NCI-H1092 (cell line): Measurements from ENCODE around the gene NID2.

ENCODE experiments used
- DNase-seq: peaks from one replicate; lab custom pipeline; 2025; lab: John Stamatoyannopoulos, UW

Gene NID2, protein sequence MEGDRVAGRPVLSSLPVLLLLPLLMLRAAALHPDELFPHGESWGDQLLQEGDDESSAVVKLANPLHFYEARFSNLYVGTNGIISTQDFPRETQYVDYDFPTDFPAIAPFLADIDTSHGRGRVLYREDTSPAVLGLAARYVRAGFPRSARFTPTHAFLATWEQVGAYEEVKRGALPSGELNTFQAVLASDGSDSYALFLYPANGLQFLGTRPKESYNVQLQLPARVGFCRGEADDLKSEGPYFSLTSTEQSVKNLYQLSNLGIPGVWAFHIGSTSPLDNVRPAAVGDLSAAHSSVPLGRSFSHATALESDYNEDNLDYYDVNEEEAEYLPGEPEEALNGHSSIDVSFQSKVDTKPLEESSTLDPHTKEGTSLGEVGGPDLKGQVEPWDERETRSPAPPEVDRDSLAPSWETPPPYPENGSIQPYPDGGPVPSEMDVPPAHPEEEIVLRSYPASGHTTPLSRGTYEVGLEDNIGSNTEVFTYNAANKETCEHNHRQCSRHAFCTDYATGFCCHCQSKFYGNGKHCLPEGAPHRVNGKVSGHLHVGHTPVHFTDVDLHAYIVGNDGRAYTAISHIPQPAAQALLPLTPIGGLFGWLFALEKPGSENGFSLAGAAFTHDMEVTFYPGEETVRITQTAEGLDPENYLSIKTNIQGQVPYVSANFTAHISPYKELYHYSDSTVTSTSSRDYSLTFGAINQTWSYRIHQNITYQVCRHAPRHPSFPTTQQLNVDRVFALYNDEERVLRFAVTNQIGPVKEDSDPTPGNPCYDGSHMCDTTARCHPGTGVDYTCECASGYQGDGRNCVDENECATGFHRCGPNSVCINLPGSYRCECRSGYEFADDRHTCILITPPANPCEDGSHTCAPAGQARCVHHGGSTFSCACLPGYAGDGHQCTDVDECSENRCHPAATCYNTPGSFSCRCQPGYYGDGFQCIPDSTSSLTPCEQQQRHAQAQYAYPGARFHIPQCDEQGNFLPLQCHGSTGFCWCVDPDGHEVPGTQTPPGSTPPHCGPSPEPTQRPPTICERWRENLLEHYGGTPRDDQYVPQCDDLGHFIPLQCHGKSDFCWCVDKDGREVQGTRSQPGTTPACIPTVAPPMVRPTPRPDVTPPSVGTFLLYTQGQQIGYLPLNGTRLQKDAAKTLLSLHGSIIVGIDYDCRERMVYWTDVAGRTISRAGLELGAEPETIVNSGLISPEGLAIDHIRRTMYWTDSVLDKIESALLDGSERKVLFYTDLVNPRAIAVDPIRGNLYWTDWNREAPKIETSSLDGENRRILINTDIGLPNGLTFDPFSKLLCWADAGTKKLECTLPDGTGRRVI (N-terminal part only)

GRCh38 chr14:52068615-52069306 is at the start of gene NID2:
Gene NID2 (minus strand): TSS chr14:52069059. CDS start chr14:52068994, 65 bp downstream.
- DNase-seq: peak; percentile 42

DNA sequence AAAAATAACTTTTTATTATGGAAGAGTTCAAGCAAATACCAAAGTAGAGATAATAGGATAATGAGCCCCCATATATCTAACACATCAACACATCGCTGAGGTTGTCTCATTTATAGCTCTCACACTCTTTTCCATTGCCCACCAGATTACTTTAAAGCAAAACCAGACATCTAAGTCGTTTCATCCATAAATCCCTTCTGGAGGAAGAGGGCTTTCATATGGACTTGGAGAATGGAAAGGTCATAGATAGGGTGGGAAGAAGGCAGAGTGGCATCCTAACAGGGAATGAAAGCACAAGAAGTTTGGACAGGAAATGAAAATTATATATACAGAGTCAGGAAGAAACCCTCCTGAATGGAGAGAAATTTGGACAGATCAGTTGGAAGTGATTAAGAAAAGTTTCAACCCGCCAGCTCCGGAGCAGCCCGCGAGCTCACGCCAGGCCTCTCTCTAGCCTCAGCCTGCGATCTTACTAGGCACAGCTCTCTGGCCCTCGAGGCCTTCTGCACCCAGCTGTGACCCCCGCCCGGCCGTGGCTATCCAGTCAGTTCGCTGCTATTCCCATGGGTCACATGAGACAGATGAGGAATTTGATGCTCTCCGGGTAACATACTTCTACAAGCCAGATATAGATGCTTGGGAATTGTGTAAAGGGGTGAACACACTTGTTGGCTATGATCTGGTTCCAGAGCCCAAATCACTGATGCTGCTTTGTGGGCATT is 48.4 kb upstream of the NID2 start:
- DNase-seq: no peak

- no peak for DNase-seq
These were observed 46.4 kb upstream of the NID2 start for GRCh38 chr14:52115286-52115685.

DNA sequence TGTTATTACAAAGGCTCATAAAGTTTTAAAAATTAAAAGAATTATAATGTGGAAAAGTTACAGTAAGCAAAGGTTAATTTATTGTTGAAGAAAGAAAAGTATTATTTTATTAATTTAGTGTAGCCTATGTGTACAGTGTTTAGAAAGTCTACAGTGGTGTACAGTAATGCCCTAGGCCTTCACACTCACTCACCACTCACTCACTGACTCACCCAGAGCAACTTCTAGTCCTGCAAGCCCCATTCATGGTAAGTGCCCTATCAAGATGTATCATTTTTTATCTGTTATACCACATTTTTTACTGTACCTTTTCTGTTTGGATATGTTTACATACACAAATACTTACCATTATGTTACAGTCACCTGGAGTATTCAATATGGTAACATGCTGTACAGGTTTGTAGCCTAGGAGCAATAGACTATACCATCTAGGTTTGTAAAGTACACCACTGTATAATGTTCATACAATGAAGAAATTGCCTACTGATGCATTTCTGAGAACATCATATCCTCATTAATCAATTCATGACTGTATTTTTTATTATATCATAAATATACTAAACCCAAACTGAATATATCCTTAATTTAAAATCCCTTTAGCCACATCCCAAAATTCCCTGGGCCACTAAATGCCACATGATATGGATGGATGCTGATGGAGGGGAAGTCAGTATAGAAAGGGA is 43.6 kb upstream of the NID2 start:
- DNase-seq: no peak

DNA sequence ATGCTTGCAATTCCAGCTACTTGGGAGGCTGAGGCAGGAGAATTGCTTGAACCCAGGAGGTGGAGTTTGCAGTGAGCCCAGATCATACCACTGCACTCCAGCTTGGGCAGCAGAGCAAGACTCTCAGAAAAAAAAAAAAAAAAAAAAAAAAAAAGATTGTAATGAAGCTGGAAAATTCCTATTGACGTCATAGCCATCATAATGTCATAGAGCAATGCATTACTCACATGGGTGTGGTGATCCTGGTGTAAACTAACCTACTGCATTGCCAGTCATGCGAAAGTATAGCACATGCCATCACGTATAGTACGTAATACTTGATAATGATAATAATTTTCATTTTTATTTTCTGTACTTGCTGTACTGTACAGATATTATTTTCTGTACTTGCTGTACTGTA is 42.7 kb upstream of the NID2 start:
- no peak for DNase-seq

GRCh38 chr14:52110441-52111086 is 41.7 kb upstream of the NID2 start:
- DNase-seq: no peak

DNA sequence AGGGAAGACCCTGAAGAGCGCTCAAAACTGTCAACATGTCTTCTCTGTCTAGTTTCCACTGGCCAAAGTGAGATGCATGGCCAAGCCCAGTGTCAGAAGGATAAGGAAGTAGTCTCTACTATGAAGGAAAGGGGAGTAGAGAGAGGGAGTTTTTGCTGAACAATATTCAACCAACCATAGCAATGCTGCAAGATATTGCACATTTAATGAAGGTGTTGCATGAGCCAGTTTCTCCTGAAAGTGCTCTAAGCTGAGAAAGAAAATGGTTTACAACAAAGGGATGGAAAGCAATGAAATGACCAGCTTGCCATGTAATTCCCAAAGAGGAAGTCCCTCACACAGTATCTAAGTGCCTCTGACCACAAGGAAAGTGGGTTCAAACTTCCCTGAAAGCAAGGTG is 40.0 kb upstream of the NID2 start:
- no peak for DNase-seq

GRCh38 chr14:52106840-52107239 is 38.0 kb upstream of the NID2 start:
- no peak for DNase-seq

- peak; percentile 48 for DNase-seq
These were observed 34.6 kb upstream of the NID2 start for GRCh38 chr14:52103416-52103815.

GRCh38 chr14:52095794-52096193 is 26.9 kb upstream of the NID2 start:
- DNase-seq: no peak

DNA sequence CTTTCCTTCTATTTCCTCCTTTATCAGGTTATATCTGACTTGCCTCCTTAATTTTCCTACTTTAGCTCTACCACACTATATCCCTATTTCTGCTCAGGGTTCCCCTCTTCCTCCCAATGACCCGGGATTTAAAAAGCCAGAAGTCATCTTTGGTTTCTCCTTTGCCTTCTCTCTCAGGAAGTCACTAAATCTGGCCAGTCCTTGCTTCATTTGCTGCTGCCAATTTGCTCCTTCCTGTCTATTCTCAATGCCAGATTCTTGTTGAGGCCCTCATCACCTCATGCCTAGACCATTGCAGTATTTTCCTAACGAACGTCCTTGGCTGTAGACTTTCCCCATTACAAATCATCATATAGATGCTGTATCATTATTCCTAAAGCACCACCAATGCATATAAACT is 26.5 kb upstream of the NID2 start:
- DNase-seq: no peak

DNA sequence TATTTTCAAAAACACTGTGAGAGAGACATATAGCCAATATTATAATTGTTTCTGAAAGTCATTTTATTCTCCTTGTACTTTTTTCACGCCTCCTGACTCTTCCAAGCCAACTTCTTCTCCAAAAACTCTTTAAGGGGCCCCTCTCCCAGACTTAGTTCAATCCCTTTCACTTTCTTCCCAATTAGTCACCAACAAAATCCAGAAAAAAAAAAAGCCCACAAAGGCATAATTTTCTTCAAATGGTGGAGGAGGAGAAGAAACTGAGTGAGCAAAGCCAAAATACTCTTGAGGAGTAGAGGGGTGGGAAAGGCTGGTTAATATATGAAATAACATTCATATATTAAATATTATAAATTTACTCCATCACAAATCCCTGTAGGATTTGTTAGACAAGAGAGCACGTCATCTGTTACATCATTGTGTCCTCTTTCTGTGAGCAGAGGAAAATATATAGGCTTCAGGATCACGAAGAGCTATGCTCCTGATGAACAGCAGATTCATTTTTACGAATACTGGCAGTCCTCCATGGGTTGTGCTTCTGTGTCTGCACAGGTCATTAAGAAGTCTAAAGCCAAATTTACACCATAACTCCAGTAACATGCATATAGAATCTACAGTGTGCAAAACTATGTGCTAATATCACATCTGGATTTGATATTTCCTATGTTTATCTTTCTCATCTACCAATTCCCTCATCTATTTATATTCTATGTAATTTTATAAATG is 25.9 kb upstream of the NID2 start:
- DNase-seq: no peak

- no peak for DNase-seq
These were observed 23.1 kb upstream of the NID2 start for GRCh38 chr14:52091928-52092327.

GRCh38 chr14:52090936-52091335 is 22.1 kb upstream of the NID2 start:
- DNase-seq: no peak

- no peak for DNase-seq
These were observed 20.4 kb upstream of the NID2 start for GRCh38 chr14:52089218-52089617.

DNA sequence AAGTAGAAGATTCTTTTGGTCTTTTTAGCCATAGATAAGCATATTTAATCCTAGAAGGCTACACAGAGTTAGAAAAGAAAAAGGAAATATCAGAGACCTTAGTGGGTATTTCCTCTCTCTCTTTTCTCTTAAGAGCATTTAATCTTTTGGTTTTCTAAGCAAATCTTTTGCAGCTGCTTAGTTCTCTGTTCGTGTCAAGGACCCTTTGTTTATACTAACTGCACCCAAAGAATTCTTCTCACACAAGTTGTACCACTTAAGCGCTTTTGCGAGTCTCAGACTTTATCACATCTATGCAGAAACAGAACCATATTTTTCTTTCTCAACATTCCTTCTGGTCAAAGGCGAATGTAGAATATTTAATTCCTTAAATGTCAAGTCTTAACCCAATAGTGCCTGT is 17.9 kb upstream of the NID2 start:
- DNase-seq: no peak

DNA sequence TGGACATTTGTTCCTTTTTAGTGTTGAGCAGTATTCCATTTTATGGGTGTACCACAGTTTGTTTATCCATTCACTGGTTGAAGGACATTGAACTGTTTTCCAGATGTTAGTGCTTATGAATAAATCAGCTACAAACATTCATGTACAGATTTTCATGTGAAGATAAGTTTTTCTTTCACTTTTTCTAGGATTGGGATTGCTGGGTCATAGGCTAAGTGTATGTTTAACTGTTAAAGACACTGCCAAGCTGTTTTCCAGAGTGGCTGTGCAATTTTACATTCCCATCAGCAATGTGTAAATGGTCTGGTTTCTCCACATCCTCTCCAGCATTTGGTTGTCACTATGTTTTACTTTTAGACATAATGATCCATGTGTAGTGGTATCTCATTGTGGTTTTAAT is 14.0 kb upstream of the NID2 start:
- no peak for DNase-seq

DNA sequence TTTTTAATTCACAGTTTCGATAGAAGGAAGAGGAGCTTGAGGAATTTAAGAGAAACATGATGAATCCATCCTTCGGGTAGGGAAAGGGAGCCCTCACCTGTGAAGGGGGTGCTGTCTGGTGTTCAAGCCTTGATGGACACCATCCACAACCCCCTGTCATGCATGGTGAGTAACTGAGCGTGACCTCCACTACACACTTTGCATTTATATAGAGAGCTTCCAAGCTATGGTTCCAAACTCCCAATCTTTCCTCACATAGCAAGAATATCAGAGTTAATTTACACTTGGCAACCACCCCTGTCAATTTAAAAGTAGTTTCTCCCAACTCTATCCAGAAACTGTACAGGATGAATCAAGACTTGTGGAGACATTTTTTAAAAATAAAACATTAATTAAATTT is 13.1 kb upstream of the NID2 start:
- no peak for DNase-seq
